Suprapubic skin (tissue), 4 donors: ENCODE measurements around the gene NENF. TPM values are rescaled to one million over a fixed set of nuclear protein-coding genes. Genes with fewer than 3 reads are reported as not detected.

ENCODE experiments used
- DNase-seq, 2 donors: peaks; one replicate each; pipeline ENCODE4 v3.0.0-alpha.2; 2019; ENCODE audit warnings: low spot score in 2 of 2
- H3K27ac ChIP-seq: fragments of 200-600 bp; sonication (generic); one replicate; pipeline ENCODE4 v1.5.1; 2019
- H3K27me3 ChIP-seq: fragments of 200-600 bp; sonication (generic); one replicate; pipeline ENCODE4 v1.5.1; 2019
- H3K36me3 ChIP-seq: fragments of 200-600 bp; sonication (generic); one replicate; pipeline ENCODE4 v1.5.1; 2019
- H3K4me1 ChIP-seq: fragments of 200-600 bp; sonication (generic); one replicate; pipeline ENCODE4 v1.5.1; 2019
- H3K4me3 ChIP-seq: fragments of 200-600 bp; sonication (generic); one replicate; pipeline ENCODE4 v1.5.1; 2019; ENCODE audit warnings: mild to moderate bottlenecking
- H3K9me3 ChIP-seq: fragments of 200-600 bp; sonication (generic); one replicate; pipeline ENCODE4 v1.5.1; 2019
- CTCF ChIP-seq, 2 donors: fragments of 200-600 bp in 1 of 2; fragments of 450-650 bp in 1 of 2; sonication (generic) in 1 of 2; IDR thresholded peaks; one replicate each; pipeline ENCODE4 v1.5.1; 2016 to 2019; ENCODE audit warnings: antibody characterized with exemption in 2 of 2, mild to moderate bottlenecking in 1 of 2, moderate library complexity in 1 of 2
- EP300 ChIP-seq: sonication (generic); formaldehyde crosslinking; IDR thresholded peaks from one replicate; pipeline ENCODE4 v1.6.1; 2017; ENCODE audit warnings: antibody characterized with exemption
- POLR2A ChIP-seq, 2 donors: fragments of 450-650 bp; IDR thresholded peaks; one replicate each; pipeline ENCODE4 v1.6.1; 2017; ENCODE audit warnings: antibody characterized with exemption in 2 of 2, mild to moderate bottlenecking in 2 of 2, moderate library complexity in 2 of 2
- POLR2AphosphoS5 ChIP-seq, 3 donors: sonication (generic); formaldehyde crosslinking; IDR thresholded peaks; one replicate each; pipeline ENCODE4 v1.6.1; 2017; ENCODE audit warnings: antibody characterized with exemption in 3 of 3
- WGBS: methylation state at CpG from one replicate; pipeline ENCODE4 v1.1.5; 2018; 5-methylcytosine and 5-hydroxymethylcytosine counted together
- total RNA-seq, 4 donors: library from RNA; depleted of rRNA; stranded (reverse); fragments of >200 nt; gene quantifications; one replicate each; pipeline ENCODE4 v1.1.0, GENCODE V29; 2016

NENF gene
- total RNA-seq, 4 donors from 2014 or later: 60.6 to 104 (median 87.4) TPM

- no peaks in the 10 kb centered on the region for H3K27me3 ChIP-seq
- peak; percentile 89 to 90 for DNase-seq
- H3K4me3 ChIP-seq: no peak overlapping the region
- H3K9me3 ChIP-seq: no peaks in the 10 kb centered on the region
- TF ChIP-seq POLR2AphosphoS5 (IDR thresholded peaks at IDR 0.05) (peak; percentile 25 to 81 (median 38)), POLR2A (IDR thresholded peaks at IDR 0.05) (no peak)
- H3K36me3 ChIP-seq: no peaks in the 10 kb centered on the region
- peaks cover 12% of the 10 kb centered on the region for H3K4me1 ChIP-seq
- 43% methylated on average over 4 of the region's 4 CpGs for WGBS
- peak overlapping the region; percentile 8 for H3K27ac ChIP-seq
Measured at GRCh38 chr1:212488436-212489283, 55.9 kb downstream of the NENF start.

- Histone ChIP-seq H3K4me3 (no peak overlapping the region), H3K4me1 (peaks cover 12% of the 10 kb centered on the region), H3K27me3 (no peaks in the 10 kb centered on the region), H3K27ac (no peak overlapping the region), H3K36me3 (no peaks in the 10 kb centered on the region), H3K9me3 (no peaks in the 10 kb centered on the region)
- TF ChIP-seq CTCF (IDR thresholded peaks at IDR 0.05) (no peak), POLR2AphosphoS5 (IDR thresholded peaks at IDR 0.05) (no peak), POLR2A (IDR thresholded peaks at IDR 0.05) (no peak), EP300 (no peak)
- 71% methylated on average over 4 of the region's 4 CpGs for WGBS
- DNase-seq: no peak
Measured at GRCh38 chr1:212489284-212489859, 56.7 kb downstream of the NENF start.

- H3K27ac ChIP-seq: no peak overlapping the region
- WGBS: 81% methylated on average over 2 of the region's 2 CpGs
- no peak for DNase-seq
Measured at GRCh38 chr1:212490276-212490675, 57.6 kb downstream of the NENF start.

GRCh38 chr1:212491454-212491853, 58.7 kb downstream of the NENF start:
- TF ChIP-seq CTCF (IDR thresholded peaks at IDR 0.05) (no peak), POLR2AphosphoS5 (IDR thresholded peaks at IDR 0.05) (no peak), POLR2A (IDR thresholded peaks at IDR 0.05) (no peak), EP300 (no peak)
- H3K4me3 ChIP-seq: no peak overlapping the region
- 87% methylated on average over 4 of the region's 4 CpGs for WGBS
- no peak overlapping the region for H3K27ac ChIP-seq
- no peaks in the 10 kb centered on the region for H3K27me3 ChIP-seq
- peaks cover 19% of the 10 kb centered on the region for H3K4me1 ChIP-seq
- H3K9me3 ChIP-seq: no peaks in the 10 kb centered on the region
- DNase-seq: peak in 1 of 2 donors; percentile 48
- no peaks in the 10 kb centered on the region for H3K36me3 ChIP-seq

More at GRCh38 chr1:212490276-212490675, 57.6 kb downstream of the NENF start:
- no peaks in the 10 kb centered on the region for H3K36me3 ChIP-seq
- H3K4me3 ChIP-seq: no peak overlapping the region
- H3K27me3 ChIP-seq: no peaks in the 10 kb centered on the region
- H3K4me1 ChIP-seq: peaks cover 12% of the 10 kb centered on the region
- H3K9me3 ChIP-seq: no peaks in the 10 kb centered on the region
- TF ChIP-seq POLR2A (IDR thresholded peaks at IDR 0.05) (no peak), EP300 (no peak), CTCF (IDR thresholded peaks at IDR 0.05) (no peak), POLR2AphosphoS5 (IDR thresholded peaks at IDR 0.05) (no peak)

Other genes with a start within 250 kb of the NENF start
- gene PPP2R5A, start 147.5 kb upstream of the NENF start, total RNA-seq: 10 to 100 TPM; 44.6 to 58.2 (median 50.5) TPM
- 10 to 100 TPM in 1 of 4 donors, 1 to 10 TPM in 3; 3.3 to 11.9 (median 4.7) TPM for gene PACC1, start 18.0 kb upstream of the NENF start, total RNA-seq
- 100 to 1,000 TPM in 2 of 4 donors, 10 to 100 TPM in 2; 43.9 to 151 (median 84.1) TPM for gene ATF3, start 175.8 kb downstream of the NENF start, total RNA-seq